Caco-2 (cell line): Measurements from ENCODE around the gene GREM2. TPM values are rescaled to one million over a fixed set of nuclear protein-coding genes. Genes with fewer than 3 reads are reported as not detected.

Experiments
- BruUV-seq: library from RNA; stranded (reverse); fragments of 400-500 nt; replicated peaks from 2 replicates; lab custom pipeline; 2021; lab: Mats Ljungman, UMichigan
- CTCF ChIA-PET: fragments of 300-600 bp; sonication (Branson Sonifier 250); formaldehyde crosslinking; loops from one replicate; lab custom pipeline; 2022; ENCODE audit warnings: antibody characterized with exemption; lab: Charles Lee
- POLR2A ChIA-PET: fragments of 300-600 bp; sonication (Branson Sonifier 250); formaldehyde crosslinking; loops from one replicate; lab custom pipeline; 2022; ENCODE audit warnings: antibody characterized with exemption; lab: Charles Lee
- DNase-seq, 2 experiments: peaks; one replicate each; pipeline versions ENCODE4 v3.0.0 to v3.0.0-alpha.2; 2020 to 2022
- H3K27me3 ChIP-seq: replicated peaks from 2 replicates; pipeline ENCODE4 v1.6.0; 2011; ENCODE audit warnings: low read length; ENCODE audit not compliant: control insufficient read depth, insufficient read depth
- H3K36me3 ChIP-seq: 2 replicates; pipeline ENCODE4 v1.5.1; 2011; ENCODE audit warnings: low read length; ENCODE audit not compliant: control insufficient read depth, insufficient read depth
- H3K4me1 ChIP-seq: fragments of 250-450 bp; sonication (Bioruptor Pico); 2 replicates; pipeline ENCODE4 v1.5.1; 2020; ENCODE audit warnings: mild to moderate bottlenecking
- H3K4me3 ChIP-seq: 2 replicates; pipeline ENCODE4 v1.5.1; 2011; ENCODE audit warnings: low read depth, mild to moderate bottlenecking, control low read depth, low read length
- H3K9me3 ChIP-seq: fragments of 250-450 bp; sonication (Bioruptor Pico); 2 replicates; pipeline ENCODE4 v1.5.1; 2020; ENCODE audit warnings: mild to moderate bottlenecking, moderate library complexity
- H3K27ac Mint-ChIP-seq: one replicate; pipeline ENCODE4 v1.8.0; 2022; ENCODE audit warnings: mixed read lengths; ENCODE audit not compliant: unreplicated experiment
- H3K27me3 Mint-ChIP-seq: one replicate; pipeline ENCODE4 v1.8.0; 2022; ENCODE audit warnings: mixed read lengths; ENCODE audit not compliant: insufficient read depth, unreplicated experiment
- H3K36me3 Mint-ChIP-seq: one replicate; pipeline ENCODE4 v1.8.0; 2022; ENCODE audit warnings: mild to moderate bottlenecking, mixed read lengths; ENCODE audit not compliant: insufficient read depth, unreplicated experiment
- H3K4me1 Mint-ChIP-seq: one replicate; pipeline ENCODE4 v1.8.0; 2022; ENCODE audit warnings: low read depth, mixed read lengths; ENCODE audit not compliant: unreplicated experiment
- H3K4me3 Mint-ChIP-seq: one replicate; pipeline ENCODE4 v1.8.0; 2022; ENCODE audit warnings: mild to moderate bottlenecking, moderate library complexity, mixed read lengths; ENCODE audit not compliant: unreplicated experiment
- H3K9me3 Mint-ChIP-seq: one replicate; pipeline ENCODE4 v1.8.0; 2022; ENCODE audit warnings: mixed read lengths; ENCODE audit not compliant: unreplicated experiment
- CTCF ChIP-seq, 2 experiments: fragments of 200-600 bp in 1 of 2; IDR thresholded peaks; 1 replicate in 1 of 2; 2 replicates in 1 of 2; pipeline versions ENCODE4 v1.5.1 to v1.8.0; 2011 to 2022; ENCODE audit warnings: antibody characterized with exemption in 1 of 2, control low read depth in 1 of 2, inconsistent platforms in 1 of 2, low read depth in 1 of 2, low read length in 1 of 2, mild to moderate bottlenecking in 1 of 2, moderate library complexity in 1 of 2; ENCODE audit not compliant: insufficient read depth in 1 of 2, severe bottlenecking in 1 of 2, unreplicated experiment in 1 of 2
- intact Hi-C: fragments of 100-400 bp; cut with micrococcal nuclease; formaldehyde crosslinking; loops from one replicate; pipeline ENCODE4 v1.10.0; 2022; ENCODE audit not compliant: unreplicated experiment
- total RNA-seq: library from RNA; stranded (reverse); gene quantifications from 2 replicates; pipeline ENCODE4 v1.2.3, GENCODE V29; 2022

Gene GREM2
- total RNA-seq, 1 experiment from 2014 or later = 0.36 TPM

- H3K4me3 ChIP-seq = no peak overlapping the region
- ChIA-PET POLR2A (no interaction called here), CTCF (no interaction called here)
- no peaks in the 10 kb centered on the region for H3K27me3 ChIP-seq
- H3K4me1 Mint-ChIP-seq = peaks cover 6% of the 10 kb centered on the region
- H3K4me3 Mint-ChIP-seq = no peak overlapping the region
- no peaks in the 10 kb centered on the region for H3K36me3 Mint-ChIP-seq
- no peak for TF ChIP-seq CTCF (IDR thresholded peaks at IDR 0.05; ENCODE audit: insufficient read depth in 1 of 2, low read depth in 1 of 2, low read length in 1 of 2, severe bottlenecking in 1 of 2, unreplicated experiment in 1 of 2)
- no TSS peak for BruUV-seq
- H3K9me3 ChIP-seq = no peaks in the 10 kb centered on the region
- peaks cover 7% of the 10 kb centered on the region; the same call in 1 of the 2 replicates for H3K4me1 ChIP-seq
- DNase-seq = no peak
- no peaks in the 10 kb centered on the region for H3K9me3 Mint-ChIP-seq
- H3K27me3 Mint-ChIP-seq = no peaks in the 10 kb centered on the region
- intact Hi-C loops = no loop called here
- no peak overlapping the region for H3K27ac Mint-ChIP-seq
- H3K36me3 ChIP-seq = no peaks in the 10 kb centered on the region
Measured at GRCh38 chr1:240462766-240463395, 149.1 kb downstream of the GREM2 start.

- H3K4me1 Mint-ChIP-seq = peaks cover 6% of the 10 kb centered on the region
- no peak for DNase-seq
- H3K27me3 Mint-ChIP-seq = no peaks in the 10 kb centered on the region
- no peaks in the 10 kb centered on the region for H3K36me3 Mint-ChIP-seq
- H3K4me3 ChIP-seq = no peak overlapping the region
- no peaks in the 10 kb centered on the region for H3K9me3 Mint-ChIP-seq
- H3K4me1 ChIP-seq = peaks cover 7% of the 10 kb centered on the region; the same call in 1 of the 2 replicates
- no peak overlapping the region for H3K27ac Mint-ChIP-seq
- POLR2A ChIA-PET = no interaction called here
- H3K4me3 Mint-ChIP-seq = no peak overlapping the region
- CTCF ChIA-PET = no interaction called here
- intact Hi-C loops = no loop called here
- no TSS peak for BruUV-seq
- no peak for TF ChIP-seq CTCF (IDR thresholded peaks at IDR 0.05; ENCODE audit: insufficient read depth in 1 of 2, low read depth in 1 of 2, low read length in 1 of 2, severe bottlenecking in 1 of 2, unreplicated experiment in 1 of 2)
- H3K27me3 ChIP-seq = no peaks in the 10 kb centered on the region
- no peaks in the 10 kb centered on the region for H3K9me3 ChIP-seq
- no peaks in the 10 kb centered on the region for H3K36me3 ChIP-seq
Measured at GRCh38 chr1:240462277-240462676, 149.7 kb downstream of the GREM2 start.

GRCh38 chr1:240457203-240457602 is 154.8 kb downstream of the GREM2 start:
- no peaks in the 10 kb centered on the region for H3K27me3 ChIP-seq
- no peak overlapping the region for H3K4me3 ChIP-seq
- intact Hi-C loops = loop anchor here (10.0 kb wide), 1 partner anchor 262 kb away; no protein-coding TSS in a partner anchor
- H3K4me1 ChIP-seq = peaks cover 7% of the 10 kb centered on the region; the same call in 1 of the 2 replicates
- Mint-ChIP-seq H3K27me3 (no peaks in the 10 kb centered on the region), H3K4me1 (no peaks in the 10 kb centered on the region), H3K9me3 (no peaks in the 10 kb centered on the region), H3K4me3 (no peak overlapping the region), H3K27ac (no peak overlapping the region), H3K36me3 (no peaks in the 10 kb centered on the region)
- BruUV-seq = no TSS peak
- no peak for DNase-seq
- no peak for TF ChIP-seq CTCF (IDR thresholded peaks at IDR 0.05; ENCODE audit: insufficient read depth in 1 of 2, low read depth in 1 of 2, low read length in 1 of 2, severe bottlenecking in 1 of 2, unreplicated experiment in 1 of 2)
- no peaks in the 10 kb centered on the region for H3K36me3 ChIP-seq
- H3K9me3 ChIP-seq = no peaks in the 10 kb centered on the region
- ChIA-PET CTCF (no interaction called here), POLR2A (no interaction called here)
